ENCODE measurements around the gene TNFAIP8L1.

DNA sequence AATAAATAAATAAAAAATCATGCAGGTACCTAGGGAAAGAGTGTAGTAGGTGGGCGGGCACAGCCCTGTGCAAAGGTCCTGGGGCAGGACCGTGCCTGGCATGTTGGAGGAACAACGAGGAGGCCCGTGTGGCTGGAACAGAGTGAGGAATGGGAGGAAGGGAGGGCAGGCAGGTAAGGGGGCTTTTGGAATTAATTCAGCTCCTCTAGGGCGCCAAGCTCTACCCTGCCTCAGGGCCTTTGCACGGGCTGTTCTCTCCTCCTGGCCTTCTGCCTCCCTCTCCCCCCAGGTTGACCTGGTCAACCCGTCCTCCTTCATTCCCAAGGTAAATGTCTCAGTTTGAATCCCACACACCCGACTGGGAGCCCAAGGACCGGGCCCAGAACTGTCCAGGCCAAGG, 48.8 kb upstream of the TNFAIP8L1 start:
- TF ChIP-seq, protein P1, sequence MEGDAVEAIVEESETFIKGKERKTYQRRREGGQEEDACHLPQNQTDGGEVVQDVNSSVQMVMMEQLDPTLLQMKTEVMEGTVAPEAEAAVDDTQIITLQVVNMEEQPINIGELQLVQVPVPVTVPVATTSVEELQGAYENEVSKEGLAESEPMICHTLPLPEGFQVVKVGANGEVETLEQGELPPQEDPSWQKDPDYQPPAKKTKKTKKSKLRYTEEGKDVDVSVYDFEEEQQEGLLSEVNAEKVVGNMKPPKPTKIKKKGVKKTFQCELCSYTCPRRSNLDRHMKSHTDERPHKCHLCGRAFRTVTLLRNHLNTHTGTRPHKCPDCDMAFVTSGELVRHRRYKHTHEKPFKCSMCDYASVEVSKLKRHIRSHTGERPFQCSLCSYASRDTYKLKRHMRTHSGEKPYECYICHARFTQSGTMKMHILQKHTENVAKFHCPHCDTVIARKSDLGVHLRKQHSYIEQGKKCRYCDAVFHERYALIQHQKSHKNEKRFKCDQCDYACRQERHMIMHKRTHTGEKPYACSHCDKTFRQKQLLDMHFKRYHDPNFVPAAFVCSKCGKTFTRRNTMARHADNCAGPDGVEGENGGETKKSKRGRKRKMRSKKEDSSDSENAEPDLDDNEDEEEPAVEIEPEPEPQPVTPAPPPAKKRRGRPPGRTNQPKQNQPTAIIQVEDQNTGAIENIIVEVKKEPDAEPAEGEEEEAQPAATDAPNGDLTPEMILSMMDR (IDR thresholded peaks at IDR 0.05) = no peak
- no peak for TF ChIP-seq POLR2AphosphoS5 (IDR thresholded peaks at IDR 0.05)
